Liver (tissue), 9 donors: ENCODE results near the gene GP1BB. TPM values are rescaled to one million over a fixed set of nuclear protein-coding genes. Genes with fewer than 3 reads are reported as not detected.

Experiments used
- DNase-seq: peaks from one replicate; pipeline ENCODE4 v3.0.0-alpha.2; 2017; ENCODE audit warnings: low spot score
- H3K27ac ChIP-seq, 2 donors: one replicate each; pipeline ENCODE4 v1.7.0; 2013; ENCODE audit warnings: inconsistent platforms in 2 of 2, low read length in 2 of 2, control low read depth in 1 of 2, low read depth in 1 of 2, mild to moderate bottlenecking in 1 of 2
- H3K27me3 ChIP-seq, 4 donors: one replicate each; pipeline versions ENCODE4 v1.6.1 to v1.7.0; 2013; ENCODE audit warnings: low read length in 3 of 4, inconsistent platforms in 1 of 4, mild to moderate bottlenecking in 1 of 4, moderate library complexity in 1 of 4; ENCODE audit not compliant: control insufficient read depth in 4 of 4, insufficient read depth in 4 of 4
- H3K36me3 ChIP-seq, 4 donors: one replicate each; pipeline versions ENCODE4 v1.6.1 to v1.7.0; 2013; ENCODE audit warnings: low read length in 3 of 4, mild to moderate bottlenecking in 3 of 4, low read depth in 1 of 4, moderate library complexity in 1 of 4; ENCODE audit not compliant: control insufficient read depth in 4 of 4, insufficient read depth in 3 of 4
- H3K4me1 ChIP-seq, 4 donors: one replicate each; pipeline versions ENCODE4 v1.6.1 to v1.7.0; 2013; ENCODE audit warnings: low read length in 3 of 4, mild to moderate bottlenecking in 3 of 4, moderate library complexity in 1 of 4; ENCODE audit not compliant: control insufficient read depth in 4 of 4, insufficient read depth in 4 of 4
- H3K4me3 ChIP-seq, 3 donors: one replicate each; pipeline versions ENCODE4 v1.6.1 to v1.7.0; 2013; ENCODE audit warnings: low read length in 3 of 3, control low read depth in 1 of 3, low read depth in 1 of 3, mild to moderate bottlenecking in 1 of 3
- H3K9ac ChIP-seq, 2 donors: one replicate each; pipeline ENCODE4 v1.7.0; 2013; ENCODE audit warnings: low read length in 2 of 2, mild to moderate bottlenecking in 2 of 2, moderate library complexity in 2 of 2, control low read depth in 1 of 2, low read depth in 1 of 2
- H3K9me3 ChIP-seq, 4 donors: one replicate each; pipeline versions ENCODE4 v1.6.1 to v1.7.0; 2013; ENCODE audit warnings: low read length in 3 of 4; ENCODE audit not compliant: control insufficient read depth in 4 of 4
- EGR1 ChIP-seq, 2 donors: IDR thresholded peaks; 2 replicates each; pipeline ENCODE4 v1.6.1; 2016 to 2018; ENCODE audit warnings: antibody characterized with exemption in 2 of 2, low read depth in 2 of 2
- FOXA1 ChIP-seq: IDR thresholded peaks from 2 replicates; pipeline ENCODE4 v1.6.1; 2016; ENCODE audit warnings: antibody characterized with exemption
- FOXA2 ChIP-seq: IDR thresholded peaks from 2 replicates; pipeline ENCODE4 v1.6.1; 2016; ENCODE audit warnings: antibody characterized with exemption
- GABPA ChIP-seq, 2 donors: IDR thresholded peaks in 1 of 2; conservative IDR thresholded peaks in 1 of 2; 2 replicates each; pipeline ENCODE4 v1.6.1; 2016; ENCODE audit warnings: antibody characterized with exemption in 2 of 2, mild to moderate bottlenecking in 1 of 2, moderate library complexity in 1 of 2
- HNF4A ChIP-seq, 2 donors: conservative IDR thresholded peaks; 2 replicates each; pipeline ENCODE4 v1.6.1; 2016; ENCODE audit warnings: antibody characterized with exemption in 2 of 2, mild to moderate bottlenecking in 2 of 2
- HNF4G ChIP-seq: IDR thresholded peaks from 2 replicates; pipeline ENCODE4 v1.6.1; 2016; ENCODE audit warnings: antibody characterized with exemption
- NR2F2 ChIP-seq: IDR thresholded peaks from 2 replicates; pipeline ENCODE4 v1.6.1; 2016; ENCODE audit warnings: antibody characterized with exemption
- RAD21 ChIP-seq, 2 donors: IDR thresholded peaks; 2 replicates each; pipeline ENCODE4 v1.6.1; 2016; ENCODE audit warnings: antibody characterized with exemption in 2 of 2, mild to moderate bottlenecking in 2 of 2
- REST ChIP-seq: IDR thresholded peaks from 2 replicates; pipeline ENCODE4 v1.6.1; 2016; ENCODE audit warnings: antibody characterized with exemption, mild to moderate bottlenecking
- RXRA ChIP-seq, 2 donors: IDR thresholded peaks; 2 replicates each; pipeline ENCODE4 v1.6.1; 2017 to 2018; ENCODE audit warnings: antibody characterized with exemption in 2 of 2, mild to moderate bottlenecking in 1 of 2
- SP1 ChIP-seq: IDR thresholded peaks from 2 replicates; pipeline ENCODE4 v1.6.1; 2018; ENCODE audit warnings: antibody characterized with exemption, mild to moderate bottlenecking
- TAF1 ChIP-seq: conservative IDR thresholded peaks from 2 replicates; pipeline ENCODE4 v1.6.1; 2016; ENCODE audit warnings: antibody characterized with exemption, mild to moderate bottlenecking
- YY1 ChIP-seq: IDR thresholded peaks from 2 replicates; pipeline ENCODE4 v1.6.1; 2016; ENCODE audit warnings: antibody characterized with exemption, mild to moderate bottlenecking
- WGBS: extraction: QIAGEN DNeasy Blood & Tissue Kit; methylation state at CpG from one replicate; pipeline ENCODE4 v1.1.7; 2013; 5-methylcytosine and 5-hydroxymethylcytosine counted together
- polyA plus RNA-seq, 2 donors: library from polyadenylated mRNA; stranded (reverse) in 1 of 2; unstranded in 1 of 2; fragments of 200-250 nt in 1 of 2; fragments of >200 nt in 1 of 2; fragmentation: Nextera tagmentation in 1 of 2; extraction: Ambion mirVana in 1 of 2; gene quantifications; one replicate each; pipeline versions ENCODE4 v1.2.1 to v1.2.3, GENCODE V29; 2013 to 2015
- total RNA-seq, 2 donors: library from RNA; depleted of rRNA; stranded (reverse); fragments of >200 nt; gene quantifications; one replicate each; pipeline ENCODE4 v1.2.3, GENCODE V29; 2014
- TF ChIP-seq, protein P1 (sequence below): IDR thresholded peaks from 2 replicates; pipeline ENCODE4 v1.6.1; 2016; ENCODE audit warnings: antibody characterized with exemption
- TF ChIP-seq, protein P2 (sequence below): IDR thresholded peaks from 2 replicates; pipeline ENCODE4 v1.6.1; 2016; ENCODE audit warnings: antibody characterized with exemption
- TF ChIP-seq, protein P3 (sequence below): IDR thresholded peaks from 2 replicates; pipeline ENCODE4 v1.6.1; 2016; ENCODE audit warnings: antibody characterized with exemption
- TF ChIP-seq, protein P4 (sequence below): fragments of 150-350 bp; IDR thresholded peaks from 2 replicates; pipeline ENCODE4 v1.5.1; 2017; ENCODE audit warnings: improper control_type of control experiment, low read depth, low read length; ENCODE audit not compliant: missing input control
- donor health status: healthy.
- donor health status: healthy.
- donor health status: healthy.
- donor health status: healthy.
- donor health status: healthy.

GP1BB gene
- total and polyA plus RNA-seq, 4 donors, result 0.38 to 5.7 (median 0.51) TPM; not detected in 1

DNA sequence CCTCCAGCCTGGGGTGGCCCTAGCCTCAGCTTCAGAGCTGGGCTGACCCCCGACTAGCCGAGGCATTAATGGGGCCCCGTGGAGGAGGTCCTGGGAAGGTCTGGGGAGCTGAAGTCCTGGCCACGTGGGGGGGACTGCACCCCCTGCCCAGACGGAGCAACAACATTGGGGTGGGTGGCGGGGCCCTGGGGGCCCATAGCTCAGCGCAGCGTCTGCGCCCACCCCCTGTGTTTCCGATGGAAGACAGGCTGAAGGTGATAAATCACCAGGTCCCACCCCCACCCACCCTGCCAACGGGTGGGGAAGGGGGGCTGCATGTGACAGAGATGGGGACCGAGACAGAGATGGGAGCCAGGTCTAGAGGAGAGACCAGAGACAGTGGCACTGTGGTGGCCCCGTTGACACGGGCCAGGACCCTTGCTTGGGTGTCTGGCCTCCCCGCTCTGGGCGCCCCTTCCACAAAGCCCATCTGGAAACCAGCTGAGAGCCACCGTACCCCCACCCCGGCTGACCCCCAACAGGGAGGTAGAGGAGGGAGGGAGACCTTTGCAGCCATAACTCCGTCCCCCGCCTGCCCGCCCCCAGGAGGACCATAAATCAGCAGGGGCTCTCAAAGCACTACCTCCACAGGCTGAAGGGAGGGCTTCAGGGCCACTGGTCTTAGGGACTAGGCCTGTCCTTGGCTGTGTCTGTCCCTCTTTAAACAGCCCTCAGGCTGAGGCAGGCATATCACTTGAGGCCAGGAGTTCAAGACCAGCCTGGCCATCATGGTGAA is 8.2 kb downstream of the GP1BB start:
- no peak overlapping the region for H3K27ac ChIP-seq
- no peak overlapping the region for H3K9ac ChIP-seq
- TF ChIP-seq, protein P1, sequence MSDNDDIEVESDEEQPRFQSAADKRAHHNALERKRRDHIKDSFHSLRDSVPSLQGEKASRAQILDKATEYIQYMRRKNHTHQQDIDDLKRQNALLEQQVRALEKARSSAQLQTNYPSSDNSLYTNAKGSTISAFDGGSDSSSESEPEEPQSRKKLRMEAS, result no peak
- TF ChIP-seq GABPA (IDR thresholded peaks at IDR 0.05 in 1 of 2, conservative IDR thresholded peaks at IDR 0.05 in 1 of 2) (no peak), YY1 (no peak), HNF4G (no peak), TAF1 (no peak), NR2F2 (no peak), RXRA (IDR thresholded peaks at IDR 0.05) (no peak), FOXA1 (no peak), RAD21 (IDR thresholded peaks at IDR 0.05) (no peak), HNF4A (conservative IDR thresholded peaks at IDR 0.05) (no peak), FOXA2 (no peak), SP1 (no peak), EGR1 (IDR thresholded peaks at IDR 0.05; ENCODE audit: low read depth in 2 of 2) (no peak), REST (no peak)
- TF ChIP-seq, protein P2, sequence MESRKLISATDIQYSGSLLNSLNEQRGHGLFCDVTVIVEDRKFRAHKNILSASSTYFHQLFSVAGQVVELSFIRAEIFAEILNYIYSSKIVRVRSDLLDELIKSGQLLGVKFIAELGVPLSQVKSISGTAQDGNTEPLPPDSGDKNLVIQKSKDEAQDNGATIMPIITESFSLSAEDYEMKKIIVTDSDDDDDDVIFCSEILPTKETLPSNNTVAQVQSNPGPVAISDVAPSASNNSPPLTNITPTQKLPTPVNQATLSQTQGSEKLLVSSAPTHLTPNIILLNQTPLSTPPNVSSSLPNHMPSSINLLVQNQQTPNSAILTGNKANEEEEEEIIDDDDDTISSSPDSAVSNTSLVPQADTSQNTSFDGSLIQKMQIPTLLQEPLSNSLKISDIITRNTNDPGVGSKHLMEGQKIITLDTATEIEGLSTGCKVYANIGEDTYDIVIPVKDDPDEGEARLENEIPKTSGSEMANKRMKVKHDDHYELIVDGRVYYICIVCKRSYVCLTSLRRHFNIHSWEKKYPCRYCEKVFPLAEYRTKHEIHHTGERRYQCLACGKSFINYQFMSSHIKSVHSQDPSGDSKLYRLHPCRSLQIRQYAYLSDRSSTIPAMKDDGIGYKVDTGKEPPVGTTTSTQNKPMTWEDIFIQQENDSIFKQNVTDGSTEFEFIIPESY, result no peak
- TF ChIP-seq, protein P3, sequence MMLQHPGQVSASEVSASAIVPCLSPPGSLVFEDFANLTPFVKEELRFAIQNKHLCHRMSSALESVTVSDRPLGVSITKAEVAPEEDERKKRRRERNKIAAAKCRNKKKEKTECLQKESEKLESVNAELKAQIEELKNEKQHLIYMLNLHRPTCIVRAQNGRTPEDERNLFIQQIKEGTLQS, result no peak
- TF ChIP-seq, protein P4, sequence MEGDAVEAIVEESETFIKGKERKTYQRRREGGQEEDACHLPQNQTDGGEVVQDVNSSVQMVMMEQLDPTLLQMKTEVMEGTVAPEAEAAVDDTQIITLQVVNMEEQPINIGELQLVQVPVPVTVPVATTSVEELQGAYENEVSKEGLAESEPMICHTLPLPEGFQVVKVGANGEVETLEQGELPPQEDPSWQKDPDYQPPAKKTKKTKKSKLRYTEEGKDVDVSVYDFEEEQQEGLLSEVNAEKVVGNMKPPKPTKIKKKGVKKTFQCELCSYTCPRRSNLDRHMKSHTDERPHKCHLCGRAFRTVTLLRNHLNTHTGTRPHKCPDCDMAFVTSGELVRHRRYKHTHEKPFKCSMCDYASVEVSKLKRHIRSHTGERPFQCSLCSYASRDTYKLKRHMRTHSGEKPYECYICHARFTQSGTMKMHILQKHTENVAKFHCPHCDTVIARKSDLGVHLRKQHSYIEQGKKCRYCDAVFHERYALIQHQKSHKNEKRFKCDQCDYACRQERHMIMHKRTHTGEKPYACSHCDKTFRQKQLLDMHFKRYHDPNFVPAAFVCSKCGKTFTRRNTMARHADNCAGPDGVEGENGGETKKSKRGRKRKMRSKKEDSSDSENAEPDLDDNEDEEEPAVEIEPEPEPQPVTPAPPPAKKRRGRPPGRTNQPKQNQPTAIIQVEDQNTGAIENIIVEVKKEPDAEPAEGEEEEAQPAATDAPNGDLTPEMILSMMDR, result no peak
- DNase-seq, result no peak
- no peak overlapping the region for H3K4me3 ChIP-seq
- H3K36me3 ChIP-seq, result no peaks in the 10 kb centered on the region
- WGBS, result 82% methylated on average over 21 of the region's 21 CpGs
- H3K27me3 ChIP-seq, result no peaks in the 10 kb centered on the region
- H3K4me1 ChIP-seq, result peaks cover 0 to 9% (median 3%) of the 10 kb centered on the region in 4 donors
- no peaks in the 10 kb centered on the region for H3K9me3 ChIP-seq
